ENCODE measurements around the gene AGPAT2.

DNA sequence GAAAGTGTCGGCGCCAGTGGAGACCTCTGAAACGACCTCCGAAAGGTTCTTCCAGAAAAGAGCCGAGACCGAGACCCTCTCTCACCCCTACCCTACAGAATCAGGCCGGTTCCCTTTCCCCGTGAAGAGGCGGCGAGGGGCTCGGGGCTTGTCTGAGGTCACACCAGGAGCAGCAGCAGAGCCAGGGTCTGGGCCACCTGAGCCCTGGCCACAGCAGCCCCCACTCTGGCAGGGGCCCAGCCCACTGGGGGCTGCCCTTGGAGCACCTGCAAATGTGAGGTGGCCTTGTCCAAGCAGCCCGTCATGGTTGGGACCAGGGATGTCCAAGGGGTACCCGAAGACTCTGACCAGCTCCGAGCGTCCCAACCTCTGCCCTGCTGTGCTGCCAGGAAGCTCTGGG, 9.2 kb downstream of the AGPAT2 start:
- TF ChIP-seq, protein P1, sequence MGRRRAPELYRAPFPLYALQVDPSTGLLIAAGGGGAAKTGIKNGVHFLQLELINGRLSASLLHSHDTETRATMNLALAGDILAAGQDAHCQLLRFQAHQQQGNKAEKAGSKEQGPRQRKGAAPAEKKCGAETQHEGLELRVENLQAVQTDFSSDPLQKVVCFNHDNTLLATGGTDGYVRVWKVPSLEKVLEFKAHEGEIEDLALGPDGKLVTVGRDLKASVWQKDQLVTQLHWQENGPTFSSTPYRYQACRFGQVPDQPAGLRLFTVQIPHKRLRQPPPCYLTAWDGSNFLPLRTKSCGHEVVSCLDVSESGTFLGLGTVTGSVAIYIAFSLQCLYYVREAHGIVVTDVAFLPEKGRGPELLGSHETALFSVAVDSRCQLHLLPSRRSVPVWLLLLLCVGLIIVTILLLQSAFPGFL (CRISPR knock-in tag; IDR thresholded peaks at IDR 0.05; ENCODE audit: borderline replicate concordance), result no peak
- no peak for TF ChIP-seq NFYB (CRISPR knock-in tag; conservative IDR thresholded peaks at IDR 0.05; ENCODE audit: low read depth)

Measured in WTC11 (cell line).